Coronary artery (tissue), 2 donors: ENCODE results near the gene SECISBP2.
"Not testable (repeated sequence)": the region's sequence is repeated elsewhere in the genome, so short reads cannot be mapped to it uniquely, and the experiment has no call there.

ENCODE experiments used
- DNase-seq: peaks from one replicate; pipeline ENCODE4 v3.0.0-alpha.2; 2017; ENCODE audit warnings: low spot score
- H3K27ac ChIP-seq, 2 donors: fragments of 200-600 bp; sonication (generic); one replicate each; pipeline ENCODE4 v1.5.1; 2016 to 2019
- H3K4me3 ChIP-seq: fragments of 200-600 bp; sonication (generic); 2 replicates; pipeline ENCODE4 v1.5.1; 2016; ENCODE audit warnings: mild to moderate bottlenecking, moderate library complexity
- CTCF ChIP-seq: fragments of 200-600 bp; sonication (generic); IDR thresholded peaks from one replicate; pipeline ENCODE4 v1.5.1; 2019; ENCODE audit warnings: antibody characterized with exemption

Gene SECISBP2

GRCh38 chr9:89340332-89340731 is 22.0 kb downstream of the SECISBP2 start:
- no peak for TF ChIP-seq CTCF
- no peak for DNase-seq
- Histone ChIP-seq H3K4me3 (no peak overlapping the region), H3K27ac (no peak overlapping the region)

- H3K4me3 ChIP-seq: no peak overlapping the region
- no peak for TF ChIP-seq CTCF
- H3K27ac ChIP-seq: no peak overlapping the region
- DNase-seq: no peak
Observed at GRCh38 chr9:89342213-89342612, 23.9 kb downstream of the SECISBP2 start.

- Histone ChIP-seq H3K4me3 (no peak overlapping the region), H3K27ac (no peak overlapping the region)
- no peak for TF ChIP-seq CTCF
- no peak for DNase-seq
Observed at GRCh38 chr9:89342948-89343347, 24.6 kb downstream of the SECISBP2 start.

GRCh38 chr9:89343812-89344211 is 25.5 kb downstream of the SECISBP2 start:
- not testable (repeated sequence) for H3K4me3 ChIP-seq, H3K27ac ChIP-seq, DNase-seq

- no peak overlapping the region for H3K27ac ChIP-seq
- TF ChIP-seq CTCF: no peak
- no peak overlapping the region for H3K4me3 ChIP-seq
- no peak for DNase-seq
Observed at GRCh38 chr9:89345476-89345875, 27.2 kb downstream of the SECISBP2 start.

- no peak for DNase-seq
- no peak overlapping the region for H3K27ac ChIP-seq
Observed at GRCh38 chr9:89346696-89347095, 28.4 kb downstream of the SECISBP2 start.

GRCh38 chr9:89347651-89348050 is 29.4 kb downstream of the SECISBP2 start:
- Histone ChIP-seq H3K4me3 (no peak overlapping the region), H3K27ac (no peak overlapping the region)
- no peak for DNase-seq
- no peak for TF ChIP-seq CTCF

More at GRCh38 chr9:89346696-89347095, 28.4 kb downstream of the SECISBP2 start:
- TF ChIP-seq CTCF: no peak
- no peak overlapping the region for H3K4me3 ChIP-seq

GRCh38 chr9:89349607-89350006 is 31.3 kb downstream of the SECISBP2 start:
- H3K4me3 ChIP-seq: no peak overlapping the region
- no peak for DNase-seq
- no peak for TF ChIP-seq CTCF

More at GRCh38 chr9:89349607-89350006, 31.3 kb downstream of the SECISBP2 start:
- no peak overlapping the region for H3K27ac ChIP-seq
